Retinal pigment epithelial cell (primary cell): ENCODE results near the gene CAND1.
A peak's percentile ranks its signal among the peaks of the same experiment; 100 is the strongest.

Experiments used
- DNase-seq: peaks from one replicate; pipeline ENCODE4 v3.0.0-alpha.2; 2010; ENCODE audit warnings: low read depth
- H3K4me3 ChIP-seq: 2 replicates; pipeline ENCODE4 v1.5.1; 2011; ENCODE audit warnings: mild to moderate bottlenecking, low read length, control low read depth, moderate library complexity
- CTCF ChIP-seq: conservative IDR thresholded peaks from 2 replicates; pipeline ENCODE4 v1.5.1; 2011; ENCODE audit warnings: low read depth, low read length, control low read depth, inconsistent platforms

CAND1 gene

GRCh38 chr12:67358781-67359338, 89.7 kb downstream of the CAND1 start:
- peak; percentile 25 for DNase-seq
- TF ChIP-seq CTCF = no peak
- H3K4me3 ChIP-seq = no peak overlapping the region

GRCh38 chr12:67362526-67362925, 93.4 kb downstream of the CAND1 start:
- no peak for TF ChIP-seq CTCF
- no peak overlapping the region for H3K4me3 ChIP-seq
- no peak for DNase-seq

GRCh38 chr12:67364228-67364627, 95.1 kb downstream of the CAND1 start:
- TF ChIP-seq CTCF = no peak
- no peak for DNase-seq
- H3K4me3 ChIP-seq = no peak overlapping the region

GRCh38 chr12:67365131-67365530, 96.0 kb downstream of the CAND1 start:
- no peak for DNase-seq
- H3K4me3 ChIP-seq = no peak overlapping the region
- TF ChIP-seq CTCF = no peak

GRCh38 chr12:67367843-67368242, 98.7 kb downstream of the CAND1 start:
- no peak for DNase-seq
- no peak for TF ChIP-seq CTCF
- H3K4me3 ChIP-seq = no peak overlapping the region
